Adrenal gland (tissue), 12 donors: ENCODE data around the gene HFM1. TPM values are rescaled to one million over a fixed set of nuclear protein-coding genes. Genes with fewer than 3 reads are reported as not detected.

Source experiments
- DNase-seq, 7 donors: peaks; one replicate each; pipeline ENCODE4 v3.0.0-alpha.2; 2019 to 2020
- H3K27ac ChIP-seq, 5 donors: fragments of 200-600 bp; sonication (generic) in 4 of 5; 1 replicate in 3 of 5; 2 replicates in 2 of 5; pipeline versions ENCODE4 v1.5.1 to v1.8.0; 2016 to 2020; ENCODE audit warnings: mild to moderate bottlenecking in 1 of 5
- H3K27me3 ChIP-seq: fragments of 200-600 bp; 2 replicates; pipeline ENCODE4 v1.8.0; 2021
- H3K36me3 ChIP-seq, 2 donors: fragments of 200-600 bp; replicated peaks in 1 of 2; 1 replicate in 1 of 2; 2 replicates in 1 of 2; pipeline versions ENCODE4 v1.5.1 to v1.8.0; 2018 to 2022
- H3K4me1 ChIP-seq, 2 donors: fragments of 200-600 bp; replicated peaks in 1 of 2; 1 replicate in 1 of 2; 2 replicates in 1 of 2; pipeline versions ENCODE4 v1.5.1 to v1.8.0; 2018 to 2021
- H3K4me3 ChIP-seq, 4 donors: fragments of 200-600 bp; sonication (generic) in 3 of 4; one replicate each; pipeline ENCODE4 v1.5.1; 2016 to 2018
- H3K9me3 ChIP-seq, 3 donors: fragments of 200-600 bp; sonication (generic) in 1 of 3; replicated peaks in 1 of 3; 1 replicate in 2 of 3; 2 replicates in 1 of 3; pipeline versions ENCODE4 v1.5.1 to v1.8.0; 2016 to 2021
- POLR2A ChIP-seq, 2 donors: fragments of 450-650 bp; IDR thresholded peaks; one replicate each; pipeline ENCODE4 v1.6.1; 2017; ENCODE audit warnings: antibody characterized with exemption in 2 of 2, mild to moderate bottlenecking in 2 of 2, moderate library complexity in 1 of 2
- WGBS, 4 donors: extraction: QIAGEN DNeasy Blood & Tissue Kit in 2 of 4; methylation state at CpG; one replicate each; pipeline versions ENCODE4 v1.1.5 to v1.1.7; 2013 to 2017; 5-methylcytosine and 5-hydroxymethylcytosine counted together
- intact Hi-C, 2 donors: fragments of 100-400 bp; cut with DNase I; formaldehyde crosslinking; loops; one replicate each; pipeline versions ENCODE4 v1.14.1 to v1.15.0; 2022 to 2023
- polyA plus RNA-seq, 3 donors: library from polyadenylated mRNA; stranded (reverse); fragments of 200-250 nt in 2 of 3; fragments of 350-450 nt in 1 of 3; fragmentation: Illumina TruSeq in 1 of 3; extraction: RNeasy Lipid Tissue Mini Kit (QIAGEN cat#74804) in 1 of 3; gene quantifications; one replicate each; pipeline ENCODE4 v1.2.3, GENCODE V29; 2013 to 2014
- small RNA-seq, 2 donors: library from RNA; depleted of rRNA; stranded (forward); fragments of <200 nt; gene quantifications; one replicate each; pipeline ENCODE3, GENCODE V24; 2016
- total RNA-seq, 9 donors: library from RNA; depleted of rRNA in 4 of 9; stranded (reverse); fragments of >200 nt in 4 of 9; fragments of 120-200 nt in 1 of 9; fragmentation: NEBNext Ultra II Directional in 1 of 9; extraction: Animal tissue kit (Norgen Biotek cat#: 25700) in 1 of 9; gene quantifications; one replicate each; pipeline versions ENCODE4 v1.1.0 to v1.2.4, GENCODE V29; 2013 to 2023
- TF ChIP-seq, protein P1 (sequence below), 6 experiments: fragments of 450-650 bp in 4 of 6; fragments of 200-600 bp in 2 of 6; sonication (generic) in 1 of 6; IDR thresholded peaks; 1 replicate in 5 of 6; 2 replicates in 1 of 6; pipeline versions ENCODE4 v1.5.1 to v1.8.0; 2016 to 2021; ENCODE audit warnings: antibody characterized with exemption in 6 of 6, mild to moderate bottlenecking in 2 of 6, moderate library complexity in 1 of 6
- donor health status: healthy with polysubstance abuse.
- donor health status: Bipolar disorder and iron deficiency.
- donor health status: DM: yes; HTN: yes; CAD: no.
- donor health status: DM: no; HTN: no; CAD: no.
- donor health status: DM: no; HTN: no; CAD: no.
- donor health status: DM: yes; HTN: yes; CAD: no.

The HFM1 gene
- total and polyA plus RNA-seq, 12 donors = 0.17 to 8.6 (median 1.0) TPM; not detected in 1

DNA sequence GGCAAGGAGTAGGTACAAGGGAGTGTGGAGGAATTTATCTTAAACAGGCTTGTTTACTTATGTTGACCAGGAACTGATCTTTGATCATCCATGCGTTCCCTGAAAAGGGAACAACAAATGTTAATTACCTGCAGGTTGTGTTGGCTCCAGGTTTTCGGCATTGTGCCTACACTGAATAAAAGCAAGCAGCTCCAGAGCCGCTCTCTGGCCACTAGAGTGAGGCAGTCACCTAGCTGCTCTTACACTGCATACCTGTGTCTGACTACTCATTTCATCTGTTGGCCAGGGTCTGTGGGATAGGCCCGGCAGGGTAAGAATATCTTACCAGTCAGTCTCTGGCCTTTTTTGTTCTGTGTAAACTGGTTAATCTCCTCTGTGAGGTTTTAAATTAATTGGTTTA lies 183.6 kb downstream of the HFM1 start:
- DNase-seq = no peak
- H3K4me1 ChIP-seq = no peaks in the 10 kb centered on the region
- H3K36me3 ChIP-seq = no peaks in the 10 kb centered on the region
- no peak overlapping the region for H3K27ac ChIP-seq
- 90 to 94% (median 91%) methylated on average over 4 of the region's 4 CpGs for WGBS, 4 donors
- H3K27me3 ChIP-seq = no peaks in the 10 kb centered on the region
- H3K4me3 ChIP-seq = no peak overlapping the region
- TF ChIP-seq POLR2A (IDR thresholded peaks at IDR 0.05) = no peak
- TF ChIP-seq, protein P1, sequence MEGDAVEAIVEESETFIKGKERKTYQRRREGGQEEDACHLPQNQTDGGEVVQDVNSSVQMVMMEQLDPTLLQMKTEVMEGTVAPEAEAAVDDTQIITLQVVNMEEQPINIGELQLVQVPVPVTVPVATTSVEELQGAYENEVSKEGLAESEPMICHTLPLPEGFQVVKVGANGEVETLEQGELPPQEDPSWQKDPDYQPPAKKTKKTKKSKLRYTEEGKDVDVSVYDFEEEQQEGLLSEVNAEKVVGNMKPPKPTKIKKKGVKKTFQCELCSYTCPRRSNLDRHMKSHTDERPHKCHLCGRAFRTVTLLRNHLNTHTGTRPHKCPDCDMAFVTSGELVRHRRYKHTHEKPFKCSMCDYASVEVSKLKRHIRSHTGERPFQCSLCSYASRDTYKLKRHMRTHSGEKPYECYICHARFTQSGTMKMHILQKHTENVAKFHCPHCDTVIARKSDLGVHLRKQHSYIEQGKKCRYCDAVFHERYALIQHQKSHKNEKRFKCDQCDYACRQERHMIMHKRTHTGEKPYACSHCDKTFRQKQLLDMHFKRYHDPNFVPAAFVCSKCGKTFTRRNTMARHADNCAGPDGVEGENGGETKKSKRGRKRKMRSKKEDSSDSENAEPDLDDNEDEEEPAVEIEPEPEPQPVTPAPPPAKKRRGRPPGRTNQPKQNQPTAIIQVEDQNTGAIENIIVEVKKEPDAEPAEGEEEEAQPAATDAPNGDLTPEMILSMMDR (IDR thresholded peaks at IDR 0.05) = no peak
- H3K9me3 ChIP-seq = no peaks in the 10 kb centered on the region
- intact Hi-C loops = no loop called here

DNA sequence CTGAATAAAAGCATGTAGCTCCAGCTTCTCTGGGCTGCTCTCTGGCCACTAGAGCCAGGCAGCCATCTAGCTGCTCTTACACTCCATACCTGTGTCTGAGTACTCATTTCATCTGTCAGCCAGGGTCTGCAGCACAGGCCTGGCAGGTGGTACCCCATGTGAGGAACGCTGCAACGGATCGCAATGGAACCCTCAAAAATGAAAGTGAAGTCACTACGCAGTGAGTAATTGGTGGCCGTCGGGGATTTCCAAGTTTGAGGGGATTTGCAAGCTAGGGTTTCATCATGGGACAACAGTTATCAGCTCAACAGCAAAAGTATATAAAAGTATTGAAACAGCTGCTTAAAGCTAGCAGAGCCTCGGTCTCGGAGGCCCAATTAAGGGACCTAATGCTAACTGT lies 186.7 kb downstream of the HFM1 start:
- no peaks in the 10 kb centered on the region for H3K9me3 ChIP-seq
- intact Hi-C loops = no loop called here
- 74 to 87% (median 78%) methylated on average over 8 of the region's 8 CpGs for WGBS, 4 donors
- H3K36me3 ChIP-seq = no peaks in the 10 kb centered on the region
- TF ChIP-seq, protein P1 (IDR thresholded peaks at IDR 0.05) = no peak
- TF ChIP-seq POLR2A (IDR thresholded peaks at IDR 0.05) = no peak
- no peak overlapping the region for H3K27ac ChIP-seq
- H3K4me3 ChIP-seq = no peak overlapping the region
- H3K27me3 ChIP-seq = no peaks in the 10 kb centered on the region
- no peak for DNase-seq
- H3K4me1 ChIP-seq = no peaks in the 10 kb centered on the region

Small RNA genes within 50 kb of the gene (small RNA-seq; reads per million reads assigned to genes)
- gene RF00019 = 0 reads per million in 2 donors

Other genes starting within 250 kb of the HFM1 start
- gene CDC7, start 96.0 kb upstream of the HFM1 start, total RNA-seq = 10 to 100 TPM in 1 of 9 donors, 1 to 10 TPM in 8; 1.6 to 15.7 (median 3.5) TPM
- 1 to 10 TPM; 2.3 to 6.6 (median 2.4) TPM for gene CDC7, start 96.0 kb upstream of the HFM1 start, polyA plus RNA-seq